Nephron progenitor cell (in vitro differentiated cells): ENCODE results near the gene CRNN.

Source experiments
- DNase-seq: peaks from one replicate; pipeline ENCODE4 v3.0.0; 2021
- H3K27ac Mint-ChIP-seq: 2 replicates; pipeline ENCODE4 v1.8.0; 2021; ENCODE audit warnings: mild to moderate bottlenecking, moderate library complexity, mixed read lengths
- H3K27me3 Mint-ChIP-seq: 2 replicates; pipeline ENCODE4 v1.8.0; 2021; ENCODE audit warnings: mild to moderate bottlenecking, low read depth, mixed read lengths; ENCODE audit not compliant: poor library complexity
- H3K36me3 Mint-ChIP-seq: 2 replicates; pipeline ENCODE4 v1.8.0; 2021; ENCODE audit warnings: low read depth, mixed read lengths
- H3K4me1 Mint-ChIP-seq: 2 replicates; pipeline ENCODE4 v1.8.0; 2021; ENCODE audit warnings: mixed read lengths
- H3K4me3 Mint-ChIP-seq: 2 replicates; pipeline ENCODE4 v1.8.0; 2021; ENCODE audit warnings: mild to moderate bottlenecking, moderate library complexity, mixed read lengths
- H3K9me3 Mint-ChIP-seq: 2 replicates; pipeline ENCODE4 v1.8.0; 2021; ENCODE audit warnings: mild to moderate bottlenecking, moderate library complexity, mixed read lengths
- CTCF ChIP-seq: fragments of 200-600 bp; sonication (generic); IDR thresholded peaks from 2 replicates; pipeline ENCODE4 v1.5.0; 2021; ENCODE audit warnings: antibody characterized with exemption

CRNN gene

GRCh38 chr1:152415454-152416227 lies 1.6 kb upstream of the CRNN start:
- Mint-ChIP-seq H3K27me3 (peaks cover 3% of the 10 kb centered on the region), H3K9me3 (peaks cover 74% of the 10 kb centered on the region), H3K27ac (no peak overlapping the region), H3K36me3 (no peaks in the 10 kb centered on the region), H3K4me1 (no peaks in the 10 kb centered on the region), H3K4me3 (no peak overlapping the region)
- no peak for TF ChIP-seq CTCF
- DNase-seq: no peak

- peaks cover 81% of the 10 kb centered on the region for H3K9me3 Mint-ChIP-seq
- no peak for TF ChIP-seq CTCF
- no peak overlapping the region for H3K27ac Mint-ChIP-seq
- H3K27me3 Mint-ChIP-seq: no peaks in the 10 kb centered on the region
- H3K4me3 Mint-ChIP-seq: no peak overlapping the region
- no peaks in the 10 kb centered on the region for H3K36me3 Mint-ChIP-seq
- no peak for DNase-seq
- H3K4me1 Mint-ChIP-seq: no peaks in the 10 kb centered on the region
Observed at GRCh38 chr1:152412756-152413155, 1.3 kb downstream of the CRNN start.

GRCh38 chr1:152411134-152411533 lies 2.9 kb downstream of the CRNN start:
- Mint-ChIP-seq H3K4me1 (no peaks in the 10 kb centered on the region), H3K27ac (no peak overlapping the region), H3K9me3 (peaks cover 82% of the 10 kb centered on the region), H3K36me3 (no peaks in the 10 kb centered on the region), H3K4me3 (no peak overlapping the region), H3K27me3 (no peaks in the 10 kb centered on the region)
- no peak for DNase-seq
- TF ChIP-seq CTCF: no peak

GRCh38 chr1:152410599-152410998 lies 3.5 kb downstream of the CRNN start:
- no peaks in the 10 kb centered on the region for H3K36me3 Mint-ChIP-seq
- H3K27me3 Mint-ChIP-seq: no peaks in the 10 kb centered on the region
- peaks cover 82% of the 10 kb centered on the region for H3K9me3 Mint-ChIP-seq
- H3K4me3 Mint-ChIP-seq: no peak overlapping the region
- no peak for TF ChIP-seq CTCF
- DNase-seq: no peak
- no peaks in the 10 kb centered on the region for H3K4me1 Mint-ChIP-seq
- H3K27ac Mint-ChIP-seq: no peak overlapping the region

- H3K27me3 Mint-ChIP-seq: no peaks in the 10 kb centered on the region
- H3K4me3 Mint-ChIP-seq: no peak overlapping the region
- no peak for TF ChIP-seq CTCF
- H3K36me3 Mint-ChIP-seq: no peaks in the 10 kb centered on the region
- no peaks in the 10 kb centered on the region for H3K4me1 Mint-ChIP-seq
- peaks cover 81% of the 10 kb centered on the region for H3K9me3 Mint-ChIP-seq
- no peak for DNase-seq
- no peak overlapping the region for H3K27ac Mint-ChIP-seq
Observed at GRCh38 chr1:152410028-152410427, 4.0 kb downstream of the CRNN start.

GRCh38 chr1:152408664-152409063 lies 5.4 kb downstream of the CRNN start:
- peaks cover 81% of the 10 kb centered on the region for H3K9me3 Mint-ChIP-seq
- no peak for TF ChIP-seq CTCF
- H3K4me1 Mint-ChIP-seq: no peaks in the 10 kb centered on the region
- H3K4me3 Mint-ChIP-seq: no peak overlapping the region
- no peak overlapping the region for H3K27ac Mint-ChIP-seq
- H3K27me3 Mint-ChIP-seq: no peaks in the 10 kb centered on the region
- H3K36me3 Mint-ChIP-seq: no peaks in the 10 kb centered on the region
- DNase-seq: no peak
